ENCODE results near the gene VTI1B. TPM values are rescaled to one million over a fixed set of nuclear protein-coding genes. Genes with fewer than 3 reads are reported as not detected.

The VTI1B gene
- total RNA-seq, 4 donors from 2014 or later: 66.1 to 123 (median 103) TPM

GRCh38 chr14:67623114-67623513, 51.3 kb downstream of the VTI1B start:
- Histone ChIP-seq H3K36me3 (no peaks in the 10 kb centered on the region), H3K27me3 (no peaks in the 10 kb centered on the region), H3K27ac (peak overlapping the region in 3 of 4 donors; percentile 55 to 91 (median 55)), H3K4me1 (peaks cover 0 to 35% (median 21%) of the 10 kb centered on the region in 4 donors), H3K9me3 (no peaks in the 10 kb centered on the region), H3K4me3 (no peak overlapping the region)
- 46 to 54% methylated on average over 2 of the region's 2 CpGs for WGBS, 2 donors
- no peak for TF ChIP-seq EP300 (IDR thresholded peaks at IDR 0.05)
- no peak for TF ChIP-seq POLR2A (IDR thresholded peaks at IDR 0.05)
- TF ChIP-seq CTCF (IDR thresholded peaks at IDR 0.05): no peak
- no peak for DNase-seq (ENCODE audit: low spot score in 2 of 2)

GRCh38 chr14:67622675-67623074, 51.8 kb downstream of the VTI1B start:
- H3K27ac ChIP-seq: peak overlapping the region in 3 of 4 donors; percentile 55 to 91 (median 55)
- WGBS, 2 donors: 19 to 24% methylated on average over 4 of the region's 4 CpGs
- DNase-seq (ENCODE audit: low spot score in 2 of 2): peak in 1 of 2 donors; percentile 44
- no peaks in the 10 kb centered on the region for H3K27me3 ChIP-seq
- H3K4me1 ChIP-seq: peaks cover 0 to 35% (median 21%) of the 10 kb centered on the region in 4 donors
- no peaks in the 10 kb centered on the region for H3K9me3 ChIP-seq
- no peak for TF ChIP-seq CTCF (IDR thresholded peaks at IDR 0.05)
- TF ChIP-seq EP300 (IDR thresholded peaks at IDR 0.05): peak in 1 of 2 donors; percentile 56
- H3K36me3 ChIP-seq: no peaks in the 10 kb centered on the region
- no peak overlapping the region for H3K4me3 ChIP-seq

GRCh38 chr14:67620217-67620785, 54.1 kb downstream of the VTI1B start:
- peaks cover 0 to 35% (median 21%) of the 10 kb centered on the region in 4 donors for H3K4me1 ChIP-seq
- peak overlapping the region; percentile 38 to 77 (median 68) for H3K4me3 ChIP-seq
- TF ChIP-seq EP300 (IDR thresholded peaks at IDR 0.05): no peak
- TF ChIP-seq CTCF (IDR thresholded peaks at IDR 0.05): no peak
- DNase-seq (ENCODE audit: low spot score in 2 of 2): no peak
- peak overlapping the region; percentile 52 to 90 (median 83) for H3K27ac ChIP-seq
- H3K9me3 ChIP-seq: no peaks in the 10 kb centered on the region
- H3K27me3 ChIP-seq: no peaks in the 10 kb centered on the region
- WGBS, 2 donors: 5 to 9% methylated on average over 18 to 19 of the region's 19 CpGs
- H3K36me3 ChIP-seq: no peaks in the 10 kb centered on the region

- TF ChIP-seq CTCF (IDR thresholded peaks at IDR 0.05) (peak in 2 of 5 experiments; percentile 21 to 31), EP300 (IDR thresholded peaks at IDR 0.05) (peak; percentile 88 to 89), POLR2A (IDR thresholded peaks at IDR 0.05) (peak; percentile 53 to 80)
- H3K27me3 ChIP-seq: no peaks in the 10 kb centered on the region
- H3K4me1 ChIP-seq: peaks cover 0 to 35% (median 21%) of the 10 kb centered on the region in 4 donors
- H3K4me3 ChIP-seq: peak within 1 kb of the TSS; percentile 38 to 77 (median 68)
- no peaks in the 10 kb centered on the region for H3K36me3 ChIP-seq
- 0 to 2% methylated on average over 51 to 57 of the region's 62 CpGs for WGBS, 2 donors
- H3K9me3 ChIP-seq: no peaks in the 10 kb centered on the region
- peak within 1 kb of the TSS; percentile 52 to 90 (median 83) for H3K27ac ChIP-seq
- DNase-seq (ENCODE audit: low spot score in 2 of 2): peak; percentile 95 to 96
Observed at GRCh38 chr14:67619446-67620216, 54.8 kb downstream of the VTI1B start, which contains the start of gene ARG2. Gene ARG2, plus strand, starts transcription at chr14:67619920. Its CDS starts 58 bp downstream, at chr14:67619978.

- Histone ChIP-seq H3K36me3 (no peaks in the 10 kb centered on the region), H3K27me3 (no peaks in the 10 kb centered on the region), H3K4me3 (no peak overlapping the region), H3K4me1 (peaks cover 0 to 35% (median 21%) of the 10 kb centered on the region in 4 donors), H3K27ac (peak overlapping the region in 2 of 4 donors; percentile 87 to 90), H3K9me3 (no peaks in the 10 kb centered on the region)
- TF ChIP-seq EP300 (IDR thresholded peaks at IDR 0.05): no peak
- TF ChIP-seq CTCF (IDR thresholded peaks at IDR 0.05): peak; percentile 55 to 77 (median 61)
- peak in 1 of 2 donors; percentile 25 for DNase-seq (ENCODE audit: low spot score in 2 of 2)
Observed at GRCh38 chr14:67618617-67619063, 55.8 kb downstream of the VTI1B start.

Data from tibial nerve (tissue), 4 donors.